ENCODE results near the gene SCCPDH.

The SCCPDH gene

DNA sequence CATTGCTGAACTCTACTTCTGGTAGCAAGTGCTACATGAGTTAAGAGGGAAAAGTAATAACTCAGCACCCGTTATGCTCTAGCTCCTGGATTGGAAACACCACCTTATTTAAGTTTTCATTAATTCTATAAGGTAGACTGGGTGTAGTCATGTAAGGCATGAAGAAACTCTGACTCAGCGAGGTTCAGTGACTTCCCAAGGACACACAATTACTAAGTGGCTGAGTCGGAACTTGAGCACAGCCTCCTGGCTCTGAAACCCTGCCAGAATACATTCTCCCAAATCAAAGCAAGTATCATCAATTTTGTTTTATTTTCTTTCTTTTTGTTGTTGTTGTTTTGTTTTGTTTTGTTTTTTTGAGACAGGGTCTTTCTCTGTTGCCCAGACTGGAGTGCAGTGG lies 29.1 kb upstream of the SCCPDH start:
- peak; percentile 84 for DNase-seq (ENCODE audit: low read depth)
- TF ChIP-seq, protein P1, sequence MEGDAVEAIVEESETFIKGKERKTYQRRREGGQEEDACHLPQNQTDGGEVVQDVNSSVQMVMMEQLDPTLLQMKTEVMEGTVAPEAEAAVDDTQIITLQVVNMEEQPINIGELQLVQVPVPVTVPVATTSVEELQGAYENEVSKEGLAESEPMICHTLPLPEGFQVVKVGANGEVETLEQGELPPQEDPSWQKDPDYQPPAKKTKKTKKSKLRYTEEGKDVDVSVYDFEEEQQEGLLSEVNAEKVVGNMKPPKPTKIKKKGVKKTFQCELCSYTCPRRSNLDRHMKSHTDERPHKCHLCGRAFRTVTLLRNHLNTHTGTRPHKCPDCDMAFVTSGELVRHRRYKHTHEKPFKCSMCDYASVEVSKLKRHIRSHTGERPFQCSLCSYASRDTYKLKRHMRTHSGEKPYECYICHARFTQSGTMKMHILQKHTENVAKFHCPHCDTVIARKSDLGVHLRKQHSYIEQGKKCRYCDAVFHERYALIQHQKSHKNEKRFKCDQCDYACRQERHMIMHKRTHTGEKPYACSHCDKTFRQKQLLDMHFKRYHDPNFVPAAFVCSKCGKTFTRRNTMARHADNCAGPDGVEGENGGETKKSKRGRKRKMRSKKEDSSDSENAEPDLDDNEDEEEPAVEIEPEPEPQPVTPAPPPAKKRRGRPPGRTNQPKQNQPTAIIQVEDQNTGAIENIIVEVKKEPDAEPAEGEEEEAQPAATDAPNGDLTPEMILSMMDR (IDR thresholded peaks at IDR 0.05; ENCODE audit: insufficient read depth, low read depth, low read length, missing control alignments), result no peak

DNA sequence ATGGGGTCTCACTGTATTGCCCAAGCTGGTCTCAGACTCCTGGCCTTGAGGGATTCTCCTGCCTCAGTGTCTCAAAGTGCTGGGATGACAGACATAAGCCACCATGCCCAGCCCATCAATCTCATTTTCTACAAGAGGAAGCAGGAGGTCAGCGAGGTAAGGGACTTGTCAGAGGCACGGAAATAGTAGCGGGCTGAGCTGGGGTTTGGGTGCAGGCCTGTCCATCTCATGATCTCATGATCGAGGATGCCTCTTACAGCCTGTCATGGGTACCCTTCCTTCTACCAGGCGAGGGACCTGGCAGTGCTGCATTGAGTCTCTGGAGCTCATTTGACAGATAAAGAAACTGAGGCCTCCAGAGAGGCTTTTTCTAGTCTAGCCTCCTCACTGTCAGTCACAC lies 28.5 kb upstream of the SCCPDH start:
- TF ChIP-seq, protein P1 (IDR thresholded peaks at IDR 0.05; ENCODE audit: insufficient read depth, low read depth, low read length, missing control alignments), result no peak
- DNase-seq (ENCODE audit: low read depth), result no peak
- no peak overlapping the region for H3K4me3 ChIP-seq (ENCODE audit: low read length)

More for the DNA sequence above, 29.1 kb upstream of the SCCPDH start:
- no peak overlapping the region for H3K4me3 ChIP-seq (ENCODE audit: low read length)

DNA sequence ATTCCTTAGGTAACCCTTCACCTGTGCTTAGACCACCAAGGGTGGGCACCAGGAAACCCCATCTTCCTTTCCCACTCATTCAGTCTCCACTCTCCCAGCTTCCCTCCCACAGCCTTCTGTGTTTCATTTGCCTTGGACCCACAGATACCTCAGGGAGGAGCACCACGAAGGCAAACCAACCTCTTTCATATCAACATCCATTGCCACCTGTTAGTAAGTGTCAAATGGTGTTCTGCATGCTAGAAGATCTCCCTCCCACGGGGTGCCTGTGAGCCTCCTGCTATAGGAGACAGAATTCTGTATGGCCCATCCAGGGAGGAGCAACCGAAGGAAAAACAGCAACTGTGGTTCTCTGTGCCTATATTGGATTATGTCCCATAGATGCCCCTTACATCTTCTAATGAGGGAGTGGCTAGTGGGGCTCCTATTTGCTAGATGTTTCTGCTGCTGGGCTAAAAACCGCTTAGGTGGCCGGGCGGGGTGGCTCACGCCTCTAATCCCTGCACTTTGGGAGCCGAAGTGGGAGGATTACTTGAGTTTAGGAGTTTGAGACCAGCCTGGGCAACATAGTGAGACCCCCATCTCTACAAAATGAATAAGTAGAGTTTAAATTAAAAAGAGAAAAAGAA lies 25.6 kb upstream of the SCCPDH start:
- peak overlapping the region; percentile 31 for H3K4me3 ChIP-seq (ENCODE audit: low read length)

DNA sequence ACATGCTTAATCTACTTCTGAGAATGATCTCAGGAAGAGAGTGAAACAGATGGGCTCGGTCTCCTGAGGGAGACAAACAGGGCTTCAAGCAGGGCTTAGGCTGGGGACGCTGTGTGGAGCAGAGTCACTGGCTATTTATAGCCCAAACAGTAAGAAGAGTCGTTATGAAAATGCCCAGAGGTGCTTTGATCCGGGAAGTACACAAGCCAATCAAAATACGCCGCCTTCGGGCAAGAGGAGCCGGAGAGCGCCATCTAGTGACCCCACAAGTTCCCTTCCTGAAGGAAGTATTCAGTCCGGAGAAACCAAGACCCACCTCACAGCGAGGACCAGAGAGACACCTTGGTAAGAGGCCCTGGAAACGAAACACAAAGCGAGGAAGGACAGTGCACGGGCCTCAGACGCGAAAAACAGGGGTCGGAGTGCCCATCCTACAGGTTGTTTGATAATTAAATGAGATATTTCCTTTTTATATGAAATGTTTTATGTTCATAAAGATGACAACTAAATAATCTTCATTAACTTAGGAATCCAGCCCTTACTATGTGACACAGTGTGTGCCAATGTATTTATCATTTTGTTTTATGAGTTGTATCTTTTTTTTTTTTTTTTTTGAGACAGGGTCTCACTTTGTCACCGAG lies 25.0 kb upstream of the SCCPDH start:
- peak overlapping the region; percentile 31 for H3K4me3 ChIP-seq (ENCODE audit: low read length)
- DNase-seq (ENCODE audit: low read depth), result peak; percentile 89
- TF ChIP-seq, protein P1 (IDR thresholded peaks at IDR 0.05; ENCODE audit: insufficient read depth, low read depth, low read length, missing control alignments), result peak; percentile 86

More for the DNA sequence above, 25.6 kb upstream of the SCCPDH start:
- no peak for DNase-seq (ENCODE audit: low read depth)
- TF ChIP-seq, protein P1 (IDR thresholded peaks at IDR 0.05; ENCODE audit: insufficient read depth, low read depth, low read length, missing control alignments), result no peak

DNA sequence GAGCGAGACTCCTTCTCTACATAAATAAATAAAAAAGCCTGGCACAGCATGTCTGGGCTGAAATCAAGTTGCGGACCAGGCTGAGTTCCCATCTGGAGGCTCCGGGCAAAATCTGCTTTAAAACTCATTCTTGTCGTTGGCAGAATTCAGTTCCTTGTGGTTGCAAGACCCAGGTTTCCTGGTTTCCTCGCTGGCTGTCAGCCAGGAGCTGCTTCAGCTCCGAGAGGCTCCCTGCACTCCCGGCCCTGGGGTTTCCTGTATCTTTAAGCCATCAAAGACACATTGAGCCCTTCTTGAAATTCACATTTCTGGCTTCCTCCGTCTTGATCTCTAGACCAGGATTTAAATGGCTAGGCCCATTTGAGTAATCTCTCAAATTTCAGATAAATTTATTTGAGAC lies 20.6 kb upstream of the SCCPDH start:
- TF ChIP-seq, protein P1 (IDR thresholded peaks at IDR 0.05; ENCODE audit: insufficient read depth, low read depth, low read length, missing control alignments), result no peak
- DNase-seq (ENCODE audit: low read depth), result peak; percentile 32
- H3K4me3 ChIP-seq (ENCODE audit: low read length), result no peak overlapping the region

DNA sequence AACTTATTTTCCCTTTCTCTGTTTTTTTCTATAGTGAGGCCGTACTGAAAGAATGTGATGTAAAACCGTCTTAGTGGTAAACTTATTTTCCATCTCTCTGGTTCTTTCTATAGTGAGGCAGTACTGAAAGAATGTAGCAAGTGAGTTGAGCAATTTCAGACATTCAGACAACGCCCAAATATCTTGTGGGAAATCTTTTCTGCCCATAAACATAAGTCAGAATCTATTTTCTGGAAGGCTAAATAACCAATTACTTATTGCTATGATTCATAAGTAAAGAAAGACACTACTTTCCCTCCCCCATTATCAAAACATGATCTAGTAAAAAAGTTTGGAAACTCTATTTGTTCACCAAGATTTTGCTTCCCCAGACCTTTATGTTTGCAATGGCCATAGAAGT lies 18.8 kb upstream of the SCCPDH start:
- TF ChIP-seq, protein P1 (IDR thresholded peaks at IDR 0.05; ENCODE audit: insufficient read depth, low read depth, low read length, missing control alignments), result no peak
- peak; percentile 85 for DNase-seq (ENCODE audit: low read depth)
- no peak overlapping the region for H3K4me3 ChIP-seq (ENCODE audit: low read length)

DNA sequence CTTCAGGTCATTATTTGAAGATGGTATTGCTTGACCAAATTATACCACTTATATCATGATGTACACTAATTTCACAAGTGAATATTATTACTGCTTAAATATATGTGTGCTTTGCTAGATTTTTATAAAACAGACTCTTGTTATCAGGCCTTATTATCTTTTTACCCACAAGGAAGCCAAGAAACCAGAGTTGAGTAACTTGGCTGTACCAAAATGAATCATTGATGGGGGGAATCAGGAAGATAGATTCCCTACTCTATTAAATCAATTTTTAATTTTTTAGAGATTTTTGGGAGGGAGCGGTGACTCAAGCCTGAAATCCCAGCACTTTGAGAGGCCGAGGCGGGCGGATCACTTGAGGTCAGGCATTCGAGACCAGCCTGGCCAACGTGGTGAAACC lies 16.0 kb upstream of the SCCPDH start:
- H3K4me3 ChIP-seq (ENCODE audit: low read length), result no peak overlapping the region
- TF ChIP-seq, protein P1 (IDR thresholded peaks at IDR 0.05; ENCODE audit: insufficient read depth, low read depth, low read length, missing control alignments), result no peak
- DNase-seq (ENCODE audit: low read depth), result no peak

All from epithelial cell of esophagus (primary cell).